Kasumi-1 (cell line): ENCODE data around the gene PCK2.
"Not testable (repeated sequence)": the region's sequence is repeated elsewhere in the genome, so short reads cannot be mapped to it uniquely, and the experiment has no call there.

Experiments used
- DNase-seq, 2 experiments: peaks; one replicate each; lab custom pipeline; 2025; lab: John Stamatoyannopoulos, UW

The PCK2 gene

GRCh38 chr14:24095271-24096068 is 1.4 kb downstream of the PCK2 start:
- peak; percentile 79 to 86 for DNase-seq

GRCh38 chr14:24096545-24097181 is 2.6 kb downstream of the PCK2 start:
- DNase-seq: no peak

GRCh38 chr14:24098229-24098926 is 4.3 kb downstream of the PCK2 start:
- no peak for DNase-seq

- no peak for DNase-seq
Observed at GRCh38 chr14:24098927-24099813, 5.1 kb downstream of the PCK2 start.

GRCh38 chr14:24100197-24100981 is 6.3 kb downstream of the PCK2 start:
- DNase-seq: no peak

GRCh38 chr14:24100982-24101494 is 6.9 kb downstream of the PCK2 start:
- no peak for DNase-seq

GRCh38 chr14:24102357-24103048 is 8.4 kb downstream of the PCK2 start:
- no peak for DNase-seq

DNA sequence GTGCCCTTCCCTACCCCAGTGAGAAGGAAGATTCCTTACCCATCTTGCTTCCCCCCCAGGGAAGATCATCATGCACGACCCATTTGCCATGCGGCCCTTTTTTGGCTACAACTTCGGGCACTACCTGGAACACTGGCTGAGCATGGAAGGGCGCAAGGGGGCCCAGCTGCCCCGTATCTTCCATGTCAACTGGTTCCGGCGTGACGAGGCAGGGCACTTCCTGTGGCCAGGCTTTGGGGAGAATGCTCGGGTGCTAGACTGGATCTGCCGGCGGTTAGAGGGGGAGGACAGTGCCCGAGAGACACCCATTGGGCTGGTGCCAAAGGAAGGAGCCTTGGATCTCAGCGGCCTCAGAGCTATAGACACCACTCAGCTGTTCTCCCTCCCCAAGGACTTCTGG is 9.3 kb downstream of the PCK2 start:
- no peak for DNase-seq

DNA sequence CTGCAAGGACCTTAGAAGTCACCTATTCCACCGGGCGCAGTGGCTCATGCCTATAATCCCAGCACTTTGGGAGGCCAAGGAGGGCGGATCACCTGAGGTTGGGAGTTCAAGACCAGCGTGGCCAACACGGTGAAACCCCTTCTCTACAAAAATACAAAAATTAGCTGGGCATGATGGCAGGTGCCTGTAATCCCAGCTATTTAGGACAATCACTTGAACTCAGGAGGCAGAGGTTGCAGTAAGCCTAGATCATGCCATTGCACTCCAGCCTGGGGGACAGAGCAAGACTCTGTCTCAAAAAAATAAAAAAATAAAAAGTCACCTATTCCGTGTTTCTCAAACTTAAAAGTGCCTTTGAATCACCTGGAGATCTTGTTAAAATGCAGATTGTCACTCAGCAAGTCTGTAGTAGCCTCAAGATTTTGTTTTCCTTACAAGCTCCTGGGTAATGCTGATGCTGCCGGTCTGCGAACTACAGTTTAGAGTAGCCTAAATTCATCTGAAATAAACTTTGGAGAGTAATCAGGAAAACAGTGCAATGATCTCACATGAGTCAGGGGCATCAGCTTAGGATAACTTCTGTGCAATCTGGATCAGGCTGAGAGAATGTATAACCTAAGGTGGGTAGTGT is 11.6 kb downstream of the PCK2 start:
- not testable (repeated sequence) for DNase-seq

GRCh38 chr14:24106672-24107271 is 12.7 kb downstream of the PCK2 start:
- DNase-seq: no peak

- no peak for DNase-seq
Observed at GRCh38 chr14:24108336-24108874, 14.3 kb downstream of the PCK2 start.

DNA sequence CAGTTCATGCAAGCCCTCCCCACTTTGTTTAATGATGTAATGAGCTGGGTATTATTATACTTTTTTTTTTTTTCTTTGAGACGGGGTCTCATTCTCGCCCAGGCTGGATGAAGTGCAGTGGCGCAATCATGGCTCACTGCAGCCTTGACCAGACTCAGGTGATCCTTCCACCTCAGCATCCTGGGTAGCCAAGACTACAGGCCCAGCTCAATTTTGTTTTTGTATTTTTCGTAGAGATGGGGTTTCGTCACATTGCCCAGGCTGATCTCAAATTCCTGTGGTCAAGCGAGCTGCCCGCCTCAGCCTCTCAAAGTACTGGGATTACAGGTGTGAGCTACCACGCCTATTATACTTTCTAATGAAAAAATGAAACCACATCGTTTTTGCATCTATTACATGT is 15.9 kb downstream of the PCK2 start:
- no peak for DNase-seq

- DNase-seq: no peak
Observed at GRCh38 chr14:24110523-24110922, 16.4 kb downstream of the PCK2 start.

- DNase-seq: peak in 1 of 2 experiments; percentile 47
Observed at GRCh38 chr14:24113379-24113800, 19.3 kb downstream of the PCK2 start.

DNA sequence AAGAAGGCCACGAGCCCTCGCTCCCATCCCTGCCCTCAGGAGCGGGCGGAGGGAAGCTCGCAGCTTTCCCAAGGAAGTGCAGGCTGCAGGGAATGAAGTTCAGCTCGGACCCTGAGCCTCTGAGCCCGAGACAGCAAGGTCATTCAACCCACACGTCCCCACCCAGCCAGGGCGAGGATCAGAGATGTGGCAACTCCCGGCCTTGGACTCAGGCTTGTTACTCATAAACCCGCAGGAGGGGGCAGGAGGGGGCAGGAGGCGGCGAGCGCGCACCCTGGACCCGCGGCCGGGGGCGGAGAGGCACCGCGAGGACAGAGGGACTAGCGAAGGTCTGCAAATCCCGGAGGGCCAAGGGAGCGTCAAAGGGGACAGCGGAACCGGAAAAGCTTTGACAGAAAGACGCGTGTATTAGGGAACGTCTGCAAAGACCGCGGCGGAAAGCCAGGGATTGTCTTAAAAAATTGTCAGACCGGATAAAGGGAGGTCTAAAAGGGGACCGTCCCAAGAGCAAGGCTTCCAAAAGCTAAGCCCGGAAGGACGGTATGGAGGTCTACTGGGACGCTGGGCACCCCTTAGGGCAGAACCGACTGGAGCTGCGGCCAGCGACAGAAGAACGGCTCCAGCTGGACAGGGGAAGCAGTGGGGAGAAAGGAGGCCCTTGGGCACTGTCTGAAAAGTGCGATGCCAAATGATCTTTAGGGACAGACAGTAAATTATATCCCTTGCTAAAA is 19.9 kb downstream of the PCK2 start:
- DNase-seq: peak; percentile 93 to 96

DNA sequence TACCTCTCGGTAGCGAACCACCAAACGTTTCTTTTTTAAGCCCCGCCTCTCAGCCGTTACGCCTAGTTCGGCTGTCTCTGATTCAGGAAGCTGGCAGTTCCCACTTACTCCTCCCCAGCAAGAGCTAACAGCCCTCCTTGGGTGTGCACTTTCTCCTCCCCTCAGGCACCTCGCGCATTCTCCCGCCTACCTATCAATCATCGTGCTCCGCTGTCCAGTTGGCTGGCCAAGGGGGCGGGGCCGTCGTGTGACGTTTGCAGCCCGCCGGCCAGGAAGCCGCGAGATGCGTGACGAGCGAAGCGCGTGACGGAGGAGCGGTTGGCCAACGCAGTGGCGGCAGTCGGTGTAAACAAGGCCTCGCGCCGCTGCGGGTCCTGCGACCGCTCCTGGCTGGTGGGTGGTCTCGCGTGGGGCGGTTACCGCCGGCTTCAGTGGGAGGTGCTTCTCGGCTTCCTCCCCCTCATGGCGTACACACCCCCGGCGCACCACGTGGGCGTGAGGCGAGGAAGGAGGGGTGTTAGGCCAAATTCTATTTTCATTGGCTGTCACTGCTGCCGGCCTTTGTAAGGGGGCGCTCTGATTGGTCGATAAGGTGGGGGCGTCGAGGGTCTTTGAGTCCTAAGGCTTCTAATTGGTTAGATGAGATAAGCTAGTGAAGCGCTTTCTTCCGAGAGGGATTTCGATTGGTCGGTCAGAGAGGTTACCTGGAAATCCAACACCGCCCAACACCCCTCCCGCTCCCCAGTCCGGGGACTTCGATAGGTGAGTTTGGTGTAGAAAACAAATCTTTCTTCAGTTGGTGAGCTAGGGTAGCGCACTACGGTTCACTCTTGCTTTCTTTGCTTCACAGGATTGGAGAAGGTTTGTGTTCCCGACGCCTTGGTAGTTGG is 20.7 kb downstream of the PCK2 start, which contains the start of the genes DCAF11 and NRL:
DCAF11 (plus strand) TSS at position 246 of the 890 bp plus-strand sequence. CDS start 818 bp downstream, outside the sequence.
NRL (minus strand) TSS at position 418 of the 890 bp plus-strand sequence. CDS start 32,101 bp downstream, outside the sequence.
- DNase-seq: peak; percentile 100
